Amygdala (tissue), 56 donors: ENCODE data around the gene IL4I1.

ENCODE experiments used
- DNase-seq, 56 donors: peaks; one replicate each; lab custom pipeline; 2025; lab: John Stamatoyannopoulos, UW

IL4I1 gene

DNA sequence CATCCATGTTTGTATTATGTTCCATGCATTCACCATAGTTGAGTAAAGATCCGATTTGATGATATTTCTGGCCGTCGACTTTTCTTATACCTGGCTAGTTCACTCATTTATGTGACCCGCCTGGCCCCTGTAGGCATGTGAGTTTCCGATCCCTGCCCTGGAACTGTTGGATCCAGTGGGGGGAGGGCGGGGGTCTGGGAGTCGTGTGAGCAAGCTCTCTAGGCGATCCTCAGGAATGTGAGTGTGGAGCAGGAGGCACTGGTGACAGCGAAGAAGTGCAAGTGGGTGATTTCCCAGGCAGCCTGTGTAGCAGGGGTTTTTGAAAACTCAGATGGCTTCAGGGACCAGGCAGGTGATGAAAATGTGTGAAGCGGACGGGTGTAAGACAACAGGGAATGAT is 56.4 kb downstream of the IL4I1 start:
- DNase-seq = no peak

DNA sequence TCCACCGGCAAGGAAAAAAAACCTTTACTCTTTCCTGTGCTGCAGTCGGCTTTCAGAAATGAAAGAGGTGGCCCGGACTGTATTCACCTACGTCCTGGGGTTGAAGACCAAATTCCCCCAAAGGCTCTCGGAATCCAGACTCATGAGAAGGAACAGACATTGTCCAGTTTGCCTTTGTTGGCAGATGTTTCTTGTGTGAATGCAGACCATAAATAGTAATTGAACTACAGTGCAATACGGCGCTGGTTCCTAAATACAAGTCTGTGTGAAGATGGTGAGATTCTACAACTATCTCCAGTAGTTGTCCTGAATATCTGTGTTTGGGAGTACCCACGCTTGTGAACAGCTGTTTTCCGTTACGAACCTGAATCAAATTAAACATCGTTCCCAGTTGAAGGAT is 57.0 kb downstream of the IL4I1 start:
- DNase-seq = no peak
